Activated naive CD4-positive, alpha-beta T cell treated with anti-CD3 and anti-CD28 coated beads, Interleukin-2, amount 50 U/mL, for 24 hours (primary cell): ENCODE results near the gene ZNRF4.

Experiments used
- H3K27ac Mint-ChIP-seq: one replicate; pipeline ENCODE4 v1.8.0; 2021; ENCODE audit warnings: mild to moderate bottlenecking, mixed read lengths
- H3K27me3 Mint-ChIP-seq: one replicate; pipeline ENCODE4 v1.8.0; 2021; ENCODE audit warnings: mixed read lengths
- H3K36me3 Mint-ChIP-seq: one replicate; pipeline ENCODE4 v1.8.0; 2021; ENCODE audit warnings: mixed read lengths
- H3K4me1 Mint-ChIP-seq: one replicate; pipeline ENCODE4 v1.8.0; 2021; ENCODE audit warnings: mixed read lengths
- H3K4me3 Mint-ChIP-seq: one replicate; pipeline ENCODE4 v1.8.0; 2021; ENCODE audit warnings: mild to moderate bottlenecking, mixed read lengths
- H3K9me3 Mint-ChIP-seq: one replicate; pipeline ENCODE4 v1.8.0; 2021; ENCODE audit warnings: mixed read lengths

Gene ZNRF4

DNA sequence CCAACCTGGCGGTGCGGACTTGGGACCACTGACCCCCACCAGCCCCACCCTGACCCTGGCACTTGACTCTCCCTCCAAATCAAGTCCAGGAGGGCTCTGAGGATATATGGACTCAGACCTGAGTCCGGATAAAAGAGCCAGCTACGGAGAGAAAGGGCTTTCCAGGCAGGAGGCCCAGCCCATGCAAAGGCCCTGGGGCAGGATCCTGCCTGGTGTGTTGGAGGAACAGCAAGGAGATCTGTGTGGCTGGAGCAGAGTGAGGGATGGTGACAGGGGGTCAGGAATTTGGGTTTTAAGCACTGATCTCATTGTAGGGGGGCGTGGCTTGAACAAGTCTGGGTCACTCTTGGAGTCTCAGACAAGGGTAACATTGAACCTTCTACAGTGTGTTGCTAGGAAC lies 474 bp upstream of the ZNRF4 start:
- no peak overlapping the region for H3K27ac Mint-ChIP-seq
- H3K4me3 Mint-ChIP-seq: no peak overlapping the region
- no peaks in the 10 kb centered on the region for H3K36me3 Mint-ChIP-seq
- H3K27me3 Mint-ChIP-seq: peaks cover 5% of the 10 kb centered on the region
- no peaks in the 10 kb centered on the region for H3K9me3 Mint-ChIP-seq
- H3K4me1 Mint-ChIP-seq: no peaks in the 10 kb centered on the region

DNA sequence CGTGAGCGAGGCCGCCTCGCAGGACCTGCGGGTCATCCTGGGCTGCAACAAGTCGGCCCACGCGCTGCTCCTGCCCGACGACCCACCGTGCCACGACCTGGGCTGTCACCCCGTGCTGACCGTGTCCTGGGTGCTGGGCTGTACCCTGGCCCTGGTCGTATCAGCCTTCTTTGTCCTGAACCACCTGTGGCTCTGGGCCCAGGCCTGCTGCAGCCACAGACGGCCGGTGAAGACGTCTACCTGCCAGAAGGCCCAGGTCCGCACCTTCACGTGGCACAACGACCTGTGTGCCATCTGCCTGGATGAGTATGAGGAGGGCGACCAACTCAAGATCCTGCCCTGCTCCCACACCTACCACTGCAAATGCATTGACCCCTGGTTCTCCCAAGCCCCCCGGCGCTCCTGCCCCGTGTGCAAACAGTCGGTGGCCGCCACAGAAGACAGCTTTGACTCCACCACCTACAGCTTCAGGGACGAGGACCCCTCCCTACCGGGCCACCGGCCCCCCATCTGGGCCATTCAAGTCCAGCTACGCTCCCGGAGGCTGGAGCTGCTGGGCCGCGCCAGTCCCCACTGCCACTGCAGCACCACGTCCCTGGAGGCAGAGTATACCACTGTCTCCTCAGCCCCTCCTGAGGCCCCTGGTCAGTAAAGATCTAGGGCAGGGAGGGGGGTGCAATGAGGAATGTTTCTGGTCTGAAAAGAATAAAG lies 1.1 kb downstream of the ZNRF4 start:
- H3K27me3 Mint-ChIP-seq: no peaks in the 10 kb centered on the region
- H3K27ac Mint-ChIP-seq: no peak overlapping the region
- no peaks in the 10 kb centered on the region for H3K36me3 Mint-ChIP-seq
- H3K9me3 Mint-ChIP-seq: no peaks in the 10 kb centered on the region
- no peaks in the 10 kb centered on the region for H3K4me1 Mint-ChIP-seq
- H3K4me3 Mint-ChIP-seq: no peak overlapping the region

GRCh38 chr19:5456841-5457200 lies 1.6 kb downstream of the ZNRF4 start:
- no peaks in the 10 kb centered on the region for H3K9me3 Mint-ChIP-seq
- no peak overlapping the region for H3K4me3 Mint-ChIP-seq

DNA sequence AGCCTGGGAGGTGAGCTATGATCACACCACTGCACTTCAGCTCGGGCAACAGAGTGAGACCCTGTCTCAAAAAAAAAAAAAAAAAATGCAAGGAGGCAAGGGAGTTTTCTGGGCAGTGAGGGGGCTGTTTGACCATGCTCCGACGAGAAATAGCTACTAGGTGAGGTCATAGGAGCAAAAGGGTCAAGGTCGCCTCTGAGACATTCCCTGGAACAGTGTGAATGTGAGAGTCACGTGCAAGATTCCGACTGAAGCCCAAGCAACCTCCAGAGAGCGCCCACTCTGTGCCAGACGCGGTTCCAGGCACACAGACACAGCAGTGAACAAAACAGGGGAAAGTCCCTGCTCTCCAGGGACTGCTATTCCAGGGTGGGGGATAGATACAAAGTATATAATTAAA lies 2.5 kb downstream of the ZNRF4 start:
- H3K9me3 Mint-ChIP-seq: no peaks in the 10 kb centered on the region
- H3K4me3 Mint-ChIP-seq: no peak overlapping the region
- H3K27ac Mint-ChIP-seq: no peak overlapping the region
- no peaks in the 10 kb centered on the region for H3K27me3 Mint-ChIP-seq
- no peaks in the 10 kb centered on the region for H3K4me1 Mint-ChIP-seq
- no peaks in the 10 kb centered on the region for H3K36me3 Mint-ChIP-seq

More at GRCh38 chr19:5456841-5457200, 1.6 kb downstream of the ZNRF4 start:
- Mint-ChIP-seq H3K36me3 (no peaks in the 10 kb centered on the region), H3K27me3 (no peaks in the 10 kb centered on the region), H3K4me1 (no peaks in the 10 kb centered on the region), H3K27ac (no peak overlapping the region)

- H3K36me3 Mint-ChIP-seq: no peaks in the 10 kb centered on the region
- no peak overlapping the region for H3K27ac Mint-ChIP-seq
- H3K4me3 Mint-ChIP-seq: no peak overlapping the region
- H3K9me3 Mint-ChIP-seq: no peaks in the 10 kb centered on the region
- H3K4me1 Mint-ChIP-seq: no peaks in the 10 kb centered on the region
- no peaks in the 10 kb centered on the region for H3K27me3 Mint-ChIP-seq
Observed at GRCh38 chr19:5458420-5458819, 3.2 kb downstream of the ZNRF4 start.

GRCh38 chr19:5459360-5459759 lies 4.1 kb downstream of the ZNRF4 start:
- Mint-ChIP-seq H3K9me3 (no peaks in the 10 kb centered on the region), H3K4me3 (no peak overlapping the region), H3K27me3 (peaks cover 1% of the 10 kb centered on the region), H3K4me1 (no peaks in the 10 kb centered on the region), H3K27ac (no peak overlapping the region), H3K36me3 (no peaks in the 10 kb centered on the region)

DNA sequence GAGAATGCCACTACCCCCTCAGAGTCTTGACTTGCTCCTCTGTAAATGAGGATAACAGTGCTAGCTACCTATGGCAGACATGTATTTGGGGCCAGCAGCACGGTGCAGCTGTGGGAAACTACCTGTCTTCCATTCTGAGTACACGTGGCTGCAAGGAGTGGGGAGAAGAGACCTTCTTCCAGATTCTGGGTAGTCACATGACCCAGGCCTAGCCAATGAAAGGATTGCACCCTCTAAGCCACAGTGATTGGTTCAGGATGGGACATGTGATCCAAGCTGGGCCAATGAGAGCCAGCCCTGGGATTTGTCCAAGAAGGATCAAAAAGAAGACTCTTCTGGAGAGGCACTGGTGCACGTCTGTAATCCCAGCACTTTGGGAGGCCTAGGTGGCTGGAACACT lies 5.5 kb downstream of the ZNRF4 start:
- Mint-ChIP-seq H3K36me3 (no peaks in the 10 kb centered on the region), H3K27ac (no peak overlapping the region), H3K27me3 (peaks cover 5% of the 10 kb centered on the region), H3K4me3 (no peak overlapping the region), H3K9me3 (no peaks in the 10 kb centered on the region), H3K4me1 (no peaks in the 10 kb centered on the region)

DNA sequence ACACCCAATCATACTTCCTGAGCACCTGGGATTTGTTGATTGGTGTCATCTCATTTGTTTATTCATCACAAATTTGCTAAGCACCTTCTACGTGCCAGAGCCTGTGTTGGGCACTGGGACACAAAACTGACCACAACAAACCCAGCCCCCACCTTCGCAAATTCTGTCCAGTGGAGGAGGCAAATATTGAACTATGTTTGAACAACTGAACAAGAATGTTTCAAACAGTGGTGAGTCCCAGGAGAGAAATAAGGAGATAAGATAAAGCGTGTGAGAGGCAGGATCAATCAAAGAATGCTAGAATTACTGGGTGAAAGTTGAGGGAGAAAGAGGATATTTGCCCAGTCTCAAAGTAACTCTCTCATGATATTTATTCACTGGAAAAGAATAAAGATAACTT lies 8.7 kb downstream of the ZNRF4 start:
- Mint-ChIP-seq H3K4me3 (no peak overlapping the region), H3K4me1 (no peaks in the 10 kb centered on the region), H3K9me3 (no peaks in the 10 kb centered on the region), H3K36me3 (no peaks in the 10 kb centered on the region), H3K27ac (no peak overlapping the region), H3K27me3 (peaks cover 7% of the 10 kb centered on the region)

GRCh38 chr19:5466072-5466471 lies 10.9 kb downstream of the ZNRF4 start:
- Mint-ChIP-seq H3K27me3 (peaks cover 7% of the 10 kb centered on the region), H3K4me3 (no peak overlapping the region), H3K9me3 (no peaks in the 10 kb centered on the region), H3K27ac (no peak overlapping the region), H3K36me3 (no peaks in the 10 kb centered on the region), H3K4me1 (no peaks in the 10 kb centered on the region)

- H3K4me1 Mint-ChIP-seq: no peaks in the 10 kb centered on the region
- H3K36me3 Mint-ChIP-seq: no peaks in the 10 kb centered on the region
- no peak overlapping the region for H3K4me3 Mint-ChIP-seq
- peaks cover 7% of the 10 kb centered on the region for H3K27me3 Mint-ChIP-seq
- H3K9me3 Mint-ChIP-seq: no peaks in the 10 kb centered on the region
- no peak overlapping the region for H3K27ac Mint-ChIP-seq
Observed at GRCh38 chr19:5466814-5467291, 11.6 kb downstream of the ZNRF4 start.

- H3K27me3 Mint-ChIP-seq: peaks cover 10% of the 10 kb centered on the region
Observed at GRCh38 chr19:5470264-5470671, 15.1 kb downstream of the ZNRF4 start.

DNA sequence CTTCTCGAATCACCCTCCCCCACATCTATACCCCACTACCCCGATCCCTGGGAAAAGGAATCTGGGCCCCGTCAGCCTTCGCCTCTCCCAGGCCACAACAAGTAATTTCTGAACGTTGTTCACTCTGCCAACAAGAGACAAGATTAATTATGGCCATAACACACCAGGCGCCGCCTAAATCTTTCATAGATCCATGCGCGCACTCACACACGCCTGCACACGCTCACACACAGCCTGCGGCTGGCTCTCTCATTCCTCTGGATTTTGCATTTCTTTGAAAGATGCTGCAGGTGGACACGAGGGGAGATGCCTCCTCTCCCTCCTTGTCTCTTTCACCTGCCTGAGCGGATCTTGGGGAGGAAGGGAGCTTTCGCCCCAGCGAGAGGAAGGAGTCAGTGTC lies 17.1 kb downstream of the ZNRF4 start:
- H3K27me3 Mint-ChIP-seq: peaks cover 7% of the 10 kb centered on the region
- no peak overlapping the region for H3K4me3 Mint-ChIP-seq
- H3K27ac Mint-ChIP-seq: no peak overlapping the region
- no peaks in the 10 kb centered on the region for H3K36me3 Mint-ChIP-seq
- H3K9me3 Mint-ChIP-seq: no peaks in the 10 kb centered on the region
- H3K4me1 Mint-ChIP-seq: no peaks in the 10 kb centered on the region

More at GRCh38 chr19:5470264-5470671, 15.1 kb downstream of the ZNRF4 start:
- no peaks in the 10 kb centered on the region for H3K4me1 Mint-ChIP-seq
- no peaks in the 10 kb centered on the region for H3K9me3 Mint-ChIP-seq
- no peak overlapping the region for H3K27ac Mint-ChIP-seq
- no peaks in the 10 kb centered on the region for H3K36me3 Mint-ChIP-seq
- no peak overlapping the region for H3K4me3 Mint-ChIP-seq

GRCh38 chr19:5473646-5474045 lies 18.4 kb downstream of the ZNRF4 start:
- H3K27me3 Mint-ChIP-seq: peaks cover 14% of the 10 kb centered on the region
- H3K4me1 Mint-ChIP-seq: no peaks in the 10 kb centered on the region
- no peak overlapping the region for H3K4me3 Mint-ChIP-seq
- H3K27ac Mint-ChIP-seq: no peak overlapping the region
- no peaks in the 10 kb centered on the region for H3K9me3 Mint-ChIP-seq
- no peaks in the 10 kb centered on the region for H3K36me3 Mint-ChIP-seq

GRCh38 chr19:5477451-5478215 lies 22.4 kb downstream of the ZNRF4 start:
- peaks cover 5% of the 10 kb centered on the region for H3K9me3 Mint-ChIP-seq
- H3K27me3 Mint-ChIP-seq: peaks cover 24% of the 10 kb centered on the region
- no peak overlapping the region for H3K4me3 Mint-ChIP-seq
- H3K36me3 Mint-ChIP-seq: peaks cover 2% of the 10 kb centered on the region
- H3K4me1 Mint-ChIP-seq: no peaks in the 10 kb centered on the region
- H3K27ac Mint-ChIP-seq: no peak overlapping the region

GRCh38 chr19:5478241-5478924 lies 23.2 kb downstream of the ZNRF4 start:
- H3K27ac Mint-ChIP-seq: no peak overlapping the region
- peaks cover 5% of the 10 kb centered on the region for H3K9me3 Mint-ChIP-seq
- peaks cover 26% of the 10 kb centered on the region for H3K27me3 Mint-ChIP-seq
- peaks cover 2% of the 10 kb centered on the region for H3K36me3 Mint-ChIP-seq
- no peak overlapping the region for H3K4me3 Mint-ChIP-seq
- no peaks in the 10 kb centered on the region for H3K4me1 Mint-ChIP-seq
